Ovary (tissue), 3 donors: ENCODE measurements around the gene VHLL.

Experiments
- CTCF ChIP-seq, 3 donors: fragments of 450-650 bp in 2 of 3; fragments of 200-600 bp in 1 of 3; IDR thresholded peaks; one replicate each; pipeline versions ENCODE4 v1.5.1 to v1.8.0; 2016 to 2022; ENCODE audit warnings: antibody characterized with exemption in 3 of 3, mild to moderate bottlenecking in 1 of 3
- POLR2A ChIP-seq: fragments of 450-650 bp; IDR thresholded peaks from one replicate; pipeline ENCODE4 v1.6.1; 2017; ENCODE audit warnings: antibody characterized with exemption, mild to moderate bottlenecking, moderate library complexity
- donor health status: DM: no; HTN: no; CAD: no.

GRCh38 chr1:156266051-156266450 is 33.1 kb downstream of the VHLL start:
- TF ChIP-seq CTCF (IDR thresholded peaks at IDR 0.05) (no peak), POLR2A (no peak)
